Measurements from ENCODE around the gene CARD16. TPM values are rescaled to one million over a fixed set of nuclear protein-coding genes. Genes with fewer than 3 reads are reported as not detected.

Gene CARD16
- polyA plus RNA-seq, 2 of the 4 experiments (the other 2 are of a cell fraction), result not detected

DNA sequence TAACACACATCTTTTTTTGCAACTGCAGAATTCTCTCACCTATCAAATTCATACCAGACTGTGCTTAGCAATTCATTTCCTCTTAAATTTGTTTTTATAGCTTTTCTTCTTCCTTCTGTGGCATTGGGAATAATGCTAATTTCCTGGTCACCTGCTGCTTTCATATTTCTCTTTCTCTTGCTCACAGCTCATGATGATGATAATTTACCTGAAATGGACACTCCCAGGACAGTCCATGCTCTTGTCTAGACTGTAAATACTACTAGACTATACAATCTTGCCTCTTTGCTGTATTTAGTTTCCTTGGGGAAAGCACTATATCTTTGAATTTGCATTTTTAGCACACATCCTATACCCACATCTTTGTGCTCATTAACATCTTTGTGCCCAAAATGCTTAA is 37.7 kb downstream of the CARD16 start:
- ATAC-seq (no peak), FAIRE-seq (no peak), DNase-seq (ENCODE audit: low read depth in 1 of 2, low spot score in 1 of 2) (no peak)
- Histone ChIP-seq H3K4me1 (0 out of 3 replicates have a peak, but pooled peaks cover 5% of the 10 kb centered on the region), H3K27ac (no peak overlapping the region), H3K4me2 (no peak overlapping the region), H3K9me3 (no peaks in the 10 kb centered on the region), H3K4me3 (no peak overlapping the region)
- POLR2A ChIA-PET, result no interaction called here
- CTCF ChIA-PET, result no interaction called here
- TF ChIP-seq FOSB (CRISPR knock-in tag; IDR thresholded peaks at IDR 0.05) (no peak), HDAC2 (IDR thresholded peaks at IDR 0.05) (no peak), NFE2L2 (conservative IDR thresholded peaks at IDR 0.05; ENCODE audit: low read length) (no peak), GATA3 (IDR thresholded peaks at IDR 0.05; ENCODE audit: borderline replicate concordance) (no peak), CEBPB (IDR thresholded peaks at IDR 0.05) (no peak), JUN (IDR thresholded peaks at IDR 0.05) (no peak), ZC3H11A (IDR thresholded peaks at IDR 0.05) (no peak), ZFP36 (IDR thresholded peaks at IDR 0.05; ENCODE audit: borderline replicate concordance, partially characterized antibody) (no peak), HOXB13 (CRISPR knock-in tag; IDR thresholded peaks at IDR 0.05; ENCODE audit: low read depth) (no peak)

GRCh38 chr11:105005451-105005845 is 39.7 kb downstream of the CARD16 start:
- H3K9me3 ChIP-seq, result no peaks in the 10 kb centered on the region
- H3K4me1 ChIP-seq, result 0 out of 3 replicates have a peak, but pooled peaks cover 5% of the 10 kb centered on the region
- no peak for FAIRE-seq
- WGBS (ENCODE audit: missing lambda C conversion rate), result 59% methylated on average over 3 of the region's 3 CpGs
- ChIA-PET CTCF (no interaction called here), POLR2A (no interaction called here)
- H3K4me2 ChIP-seq, result no peak overlapping the region
- no peak for DNase-seq (ENCODE audit: low read depth in 1 of 2, low spot score in 1 of 2)
- H3K27ac ChIP-seq, result no peak overlapping the region
- no peak for ATAC-seq
- H3K4me3 ChIP-seq, result no peak overlapping the region
- no peak for TF ChIP-seq FOSB (CRISPR knock-in tag; IDR thresholded peaks at IDR 0.05)
- TF ChIP-seq ZC3H11A (IDR thresholded peaks at IDR 0.05), result no peak
- no peak for TF ChIP-seq HMGXB4 (CRISPR knock-in tag; IDR thresholded peaks at IDR 0.05; ENCODE audit: borderline replicate concordance)
- TF ChIP-seq MYC (IDR thresholded peaks at IDR 0.05; ENCODE audit: borderline replicate concordance, low read length), result no peak
- TF ChIP-seq, protein P1, sequence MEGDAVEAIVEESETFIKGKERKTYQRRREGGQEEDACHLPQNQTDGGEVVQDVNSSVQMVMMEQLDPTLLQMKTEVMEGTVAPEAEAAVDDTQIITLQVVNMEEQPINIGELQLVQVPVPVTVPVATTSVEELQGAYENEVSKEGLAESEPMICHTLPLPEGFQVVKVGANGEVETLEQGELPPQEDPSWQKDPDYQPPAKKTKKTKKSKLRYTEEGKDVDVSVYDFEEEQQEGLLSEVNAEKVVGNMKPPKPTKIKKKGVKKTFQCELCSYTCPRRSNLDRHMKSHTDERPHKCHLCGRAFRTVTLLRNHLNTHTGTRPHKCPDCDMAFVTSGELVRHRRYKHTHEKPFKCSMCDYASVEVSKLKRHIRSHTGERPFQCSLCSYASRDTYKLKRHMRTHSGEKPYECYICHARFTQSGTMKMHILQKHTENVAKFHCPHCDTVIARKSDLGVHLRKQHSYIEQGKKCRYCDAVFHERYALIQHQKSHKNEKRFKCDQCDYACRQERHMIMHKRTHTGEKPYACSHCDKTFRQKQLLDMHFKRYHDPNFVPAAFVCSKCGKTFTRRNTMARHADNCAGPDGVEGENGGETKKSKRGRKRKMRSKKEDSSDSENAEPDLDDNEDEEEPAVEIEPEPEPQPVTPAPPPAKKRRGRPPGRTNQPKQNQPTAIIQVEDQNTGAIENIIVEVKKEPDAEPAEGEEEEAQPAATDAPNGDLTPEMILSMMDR (IDR thresholded peaks at IDR 0.05), result no peak
- no peak for TF ChIP-seq MAZ (IDR thresholded peaks at IDR 0.05; ENCODE audit: borderline replicate concordance, low read depth, low read length)
- no peak for TF ChIP-seq MAFK (IDR thresholded peaks at IDR 0.05; ENCODE audit: partially characterized antibody)
- TF ChIP-seq PHF8 (IDR thresholded peaks at IDR 0.05; ENCODE audit: borderline replicate concordance, low read depth), result no peak

DNA sequence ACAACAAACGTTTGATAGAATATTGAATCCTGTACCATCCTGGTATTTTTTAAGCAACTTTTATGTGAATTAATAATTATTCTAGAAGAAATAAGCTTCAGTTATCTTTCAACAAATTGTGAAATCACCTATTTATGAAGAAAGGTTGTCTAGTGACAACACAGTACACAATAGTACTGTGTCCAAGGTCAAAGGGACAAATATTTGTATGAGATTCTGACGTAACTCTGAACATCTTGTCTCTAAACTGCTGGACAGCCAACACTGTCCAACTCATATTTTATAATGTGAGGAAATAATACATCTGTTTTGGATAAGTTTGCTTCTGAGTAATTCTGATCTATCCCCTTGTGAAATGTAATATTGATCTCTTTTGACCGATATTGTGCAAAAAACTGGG is 41.1 kb downstream of the CARD16 start:
- ChIA-PET POLR2A (no interaction called here), CTCF (no interaction called here)
- ATAC-seq (no peak), DNase-seq (ENCODE audit: low read depth in 1 of 2, low spot score in 1 of 2) (no peak), FAIRE-seq (no peak)
- TF ChIP-seq CHD4 (IDR thresholded peaks at IDR 0.05; ENCODE audit: borderline replicate concordance) (no peak), SMC3 (IDR thresholded peaks at IDR 0.05) (no peak), CHD2 (IDR thresholded peaks at IDR 0.05; ENCODE audit: low read length, partially characterized antibody) (no peak), PHF8 (IDR thresholded peaks at IDR 0.05; ENCODE audit: borderline replicate concordance, low read depth) (no peak)
- Histone ChIP-seq H3K27ac (no peak overlapping the region), H3K4me2 (no peak overlapping the region), H3K9me3 (no peaks in the 10 kb centered on the region), H3K4me3 (no peak overlapping the region), H3K4me1 (0 out of 3 replicates have a peak, but pooled peaks cover 8% of the 10 kb centered on the region)
- 81% methylated on average over 3 of the region's 3 CpGs for WGBS (ENCODE audit: missing lambda C conversion rate)

DNA sequence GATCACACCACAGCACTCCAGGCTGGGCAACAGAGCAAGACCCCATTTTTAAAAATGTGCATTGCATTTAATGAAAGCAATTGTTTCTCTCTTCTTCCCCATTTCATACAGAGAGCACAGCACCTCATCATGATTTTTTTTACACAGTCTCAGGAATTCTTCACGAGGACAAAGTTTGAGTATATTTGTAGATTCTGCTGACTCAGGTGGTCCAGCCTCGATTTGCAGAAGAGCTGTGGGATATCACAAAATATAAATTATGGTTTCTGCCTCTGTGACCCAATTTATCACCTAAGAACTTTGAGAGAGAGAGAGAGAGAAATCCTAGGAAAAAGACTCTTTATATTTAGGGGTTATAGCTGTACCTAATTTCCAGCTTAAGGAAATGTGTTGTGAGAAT is 42.0 kb downstream of the CARD16 start:
- Histone ChIP-seq H3K9me3 (no peaks in the 10 kb centered on the region), H3K4me1 (0 out of 3 replicates have a peak, but pooled peaks cover 8% of the 10 kb centered on the region), H3K4me2 (no peak overlapping the region), H3K27ac (no peak overlapping the region), H3K4me3 (no peak overlapping the region)
- 16% methylated on average over 2 of the region's 2 CpGs for WGBS (ENCODE audit: missing lambda C conversion rate)
- ATAC-seq, result no peak
- ChIA-PET CTCF (no interaction called here), POLR2A (no interaction called here)
- no peak for DNase-seq (ENCODE audit: low read depth in 1 of 2, low spot score in 1 of 2)
- no peak for FAIRE-seq
- no peak for TF ChIP-seq HOXA7 (CRISPR knock-in tag; IDR thresholded peaks at IDR 0.05)
- peak; percentile 65 for TF ChIP-seq MAFK (IDR thresholded peaks at IDR 0.05; ENCODE audit: partially characterized antibody)

Data from A549 (cell line).